Measurements from ENCODE around the gene GNAQ.
A peak's percentile ranks its signal among the peaks of the same experiment; 100 is the strongest.
"Not testable (repeated sequence)": the region's sequence is repeated elsewhere in the genome, so short reads cannot be mapped to it uniquely, and the experiment has no call there.

GNAQ gene

DNA sequence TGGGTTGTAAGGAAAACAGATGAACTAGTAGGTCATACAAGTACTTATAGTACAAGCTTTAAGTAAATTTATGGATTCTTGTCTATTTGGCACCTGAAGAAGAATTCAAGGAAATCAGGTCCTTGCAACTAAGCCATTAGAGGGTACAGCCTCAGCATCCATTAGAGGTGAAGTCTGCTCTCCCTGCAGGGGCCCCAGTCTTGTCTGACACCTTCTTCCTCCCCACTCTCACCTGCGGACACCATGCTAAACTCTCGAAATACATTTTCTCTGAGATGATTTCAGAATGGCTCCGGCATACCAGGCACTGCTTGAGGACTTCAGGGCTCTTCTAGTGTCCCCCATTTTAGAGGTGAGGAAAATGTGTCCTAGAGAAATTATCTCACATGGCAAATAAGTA lies 137.9 kb downstream of the GNAQ start:
- in situ Hi-C loops (cut with MboI; ENCODE audit: low pct_unique_long_range_greater_than_20kb, low sequenced_read_pairs), result no loop called here
- DNase-seq, result no peak

- in situ Hi-C loops (cut with MboI; ENCODE audit: low pct_unique_long_range_greater_than_20kb, low sequenced_read_pairs), result no loop called here
- no peak for DNase-seq
Measured at GRCh38 chr9:77892955-77893514, 138.6 kb downstream of the GNAQ start.

DNA sequence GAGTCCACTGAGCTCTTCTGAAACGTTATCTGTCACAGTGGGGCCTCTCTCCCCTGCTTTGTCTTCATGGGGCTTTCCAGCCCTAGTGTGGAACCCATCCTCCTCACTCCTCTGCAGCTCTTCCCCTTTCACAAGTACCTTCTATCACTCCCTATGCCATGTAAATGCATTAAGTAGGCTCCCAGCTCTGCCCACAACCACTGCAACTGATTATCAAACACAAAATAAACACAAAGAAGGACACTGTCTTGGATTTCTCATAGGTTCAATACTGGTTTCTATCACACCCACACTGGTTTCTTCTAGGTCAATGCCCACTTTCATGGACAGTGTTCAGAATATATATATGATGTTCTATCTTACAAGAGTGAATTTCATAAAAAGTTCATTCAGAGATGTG lies 139.4 kb downstream of the GNAQ start:
- in situ Hi-C loops (cut with MboI; ENCODE audit: low pct_unique_long_range_greater_than_20kb, low sequenced_read_pairs), result no loop called here
- DNase-seq, result peak; percentile 60

DNA sequence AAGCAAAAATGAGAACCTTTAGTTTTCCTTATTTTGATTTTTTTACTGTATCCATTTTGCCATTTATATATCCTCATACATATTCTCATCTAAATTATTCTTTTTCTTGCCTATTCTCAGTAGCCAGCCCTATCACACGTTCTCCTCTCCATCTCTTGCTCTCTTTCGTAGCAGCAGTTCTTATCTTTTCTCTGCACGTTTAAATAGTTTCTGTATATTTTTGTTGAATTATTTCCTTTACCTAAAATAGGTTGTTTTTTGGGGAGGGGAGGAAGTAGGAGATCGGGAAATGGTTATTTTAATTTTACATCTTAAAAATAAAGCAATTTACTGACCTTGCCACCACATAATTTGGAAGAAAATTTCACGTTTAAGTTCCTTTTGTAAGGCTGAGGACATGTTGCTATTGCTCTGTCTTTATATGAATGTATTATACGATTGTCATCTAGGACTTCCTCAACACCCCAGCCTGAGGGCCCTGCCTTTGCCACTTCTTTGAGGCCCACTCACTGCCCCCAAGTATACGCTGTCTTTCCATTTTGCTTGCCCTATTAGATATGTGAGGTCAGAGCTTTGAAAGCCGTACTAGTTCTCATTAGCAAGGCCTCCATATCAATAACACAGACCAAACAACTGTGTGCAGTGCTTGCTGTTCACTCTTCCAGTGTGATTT lies 140.3 kb downstream of the GNAQ start:
- in situ Hi-C loops (cut with MboI; ENCODE audit: low pct_unique_long_range_greater_than_20kb, low sequenced_read_pairs), result no loop called here
- DNase-seq, result no peak

DNA sequence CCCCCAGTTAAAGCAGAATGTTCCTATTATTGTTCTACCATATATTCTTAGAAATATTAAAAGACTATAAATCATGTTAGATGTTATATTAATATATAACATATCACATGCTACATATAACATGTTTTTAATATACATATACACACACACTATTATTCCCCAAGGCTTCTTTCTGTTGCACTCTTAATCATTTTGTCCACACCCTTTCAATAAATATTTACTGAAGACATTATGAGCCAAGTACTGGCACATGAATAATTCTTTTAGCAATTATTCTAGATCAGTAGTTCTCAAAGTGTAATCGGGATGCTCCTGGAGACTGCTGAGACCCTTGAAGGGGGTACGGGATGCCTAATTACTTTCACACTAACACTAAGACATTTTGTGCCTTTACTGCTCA lies 143.9 kb downstream of the GNAQ start:
- no peak for DNase-seq
- in situ Hi-C loops (cut with MboI; ENCODE audit: low pct_unique_long_range_greater_than_20kb, low sequenced_read_pairs), result no loop called here

DNA sequence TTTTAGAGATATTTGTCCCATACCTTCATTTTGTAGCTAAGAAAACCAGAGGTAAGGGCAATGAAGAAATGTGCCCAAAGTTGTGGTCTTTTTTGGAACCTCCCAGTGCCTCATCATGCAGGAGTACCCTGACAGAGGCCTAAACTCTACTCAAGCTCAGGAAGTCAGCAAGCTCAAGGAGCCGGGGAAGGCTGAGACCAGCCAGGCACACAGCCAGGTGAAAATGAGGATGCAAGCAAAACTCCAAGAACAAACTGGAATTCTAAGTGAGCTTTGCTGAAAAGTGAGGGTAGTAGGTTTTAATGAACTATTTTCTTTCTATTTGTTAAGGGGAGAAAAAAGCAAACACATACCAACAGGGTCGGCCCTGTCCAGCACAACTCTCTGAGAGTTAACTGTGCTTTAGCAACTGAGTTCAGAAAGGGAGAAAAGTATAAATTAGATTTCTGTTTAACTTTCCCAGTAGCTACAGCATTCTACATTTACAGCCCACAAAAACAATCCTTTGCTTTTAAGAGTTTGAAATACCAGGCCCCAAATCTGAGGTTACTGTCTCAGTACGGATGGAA lies 146.4 kb downstream of the GNAQ start:
- in situ Hi-C loops (cut with MboI; ENCODE audit: low pct_unique_long_range_greater_than_20kb, low sequenced_read_pairs), result no loop called here
- no peak for DNase-seq

- DNase-seq, result no peak
- in situ Hi-C loops (cut with MboI; ENCODE audit: low pct_unique_long_range_greater_than_20kb, low sequenced_read_pairs), result no loop called here
Measured at GRCh38 chr9:77883846-77884771, 147.5 kb downstream of the GNAQ start.

GRCh38 chr9:77883133-77883532 lies 148.5 kb downstream of the GNAQ start:
- DNase-seq, result no peak
- in situ Hi-C loops (cut with MboI; ENCODE audit: low pct_unique_long_range_greater_than_20kb, low sequenced_read_pairs), result no loop called here

DNA sequence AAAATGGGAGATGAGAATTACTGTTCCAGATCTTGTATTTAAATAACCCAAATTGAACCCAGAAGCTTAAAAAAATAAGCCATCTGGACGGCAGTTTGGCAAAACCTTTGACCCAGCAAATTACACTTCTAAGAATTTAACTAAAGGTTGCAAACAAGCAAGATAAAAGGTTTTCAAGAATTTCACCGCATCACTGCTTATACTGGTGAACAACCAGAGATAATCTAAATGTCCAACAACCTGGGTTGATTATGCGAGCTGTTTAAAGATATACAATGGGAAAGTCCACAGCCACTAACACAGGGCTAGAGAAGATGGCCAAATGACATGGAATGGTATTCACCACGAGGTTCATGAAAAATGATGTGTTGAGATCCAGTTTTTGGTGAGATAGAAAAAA lies 149.3 kb downstream of the GNAQ start:
- no peak for DNase-seq
- in situ Hi-C loops (cut with MboI; ENCODE audit: low pct_unique_long_range_greater_than_20kb, low sequenced_read_pairs), result no loop called here

- in situ Hi-C loops (cut with MboI; ENCODE audit: low pct_unique_long_range_greater_than_20kb, low sequenced_read_pairs); DNase-seq: not testable (repeated sequence)
Measured at GRCh38 chr9:77881634-77882033, 150.0 kb downstream of the GNAQ start.

DNA sequence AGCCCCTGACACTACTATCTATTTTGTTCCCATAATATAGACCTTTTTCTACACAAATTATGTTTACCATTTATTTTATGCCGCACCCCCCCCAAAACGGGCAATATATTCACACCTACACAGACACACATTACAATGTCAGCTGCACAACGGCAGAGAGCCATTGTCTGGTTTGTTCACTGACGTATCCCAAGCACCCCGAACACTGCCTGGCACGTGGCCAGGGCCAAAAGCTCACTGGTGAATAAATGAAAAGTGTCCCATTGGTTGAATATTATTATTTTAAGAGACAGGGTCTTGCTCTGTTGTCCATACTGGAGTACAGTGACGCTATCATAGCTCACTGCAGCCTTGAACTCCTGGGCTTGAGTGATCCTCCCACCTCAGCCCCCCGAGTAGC lies 150.5 kb downstream of the GNAQ start:
- in situ Hi-C loops (cut with MboI; ENCODE audit: low pct_unique_long_range_greater_than_20kb, low sequenced_read_pairs), result no loop called here
- no peak for DNase-seq

DNA sequence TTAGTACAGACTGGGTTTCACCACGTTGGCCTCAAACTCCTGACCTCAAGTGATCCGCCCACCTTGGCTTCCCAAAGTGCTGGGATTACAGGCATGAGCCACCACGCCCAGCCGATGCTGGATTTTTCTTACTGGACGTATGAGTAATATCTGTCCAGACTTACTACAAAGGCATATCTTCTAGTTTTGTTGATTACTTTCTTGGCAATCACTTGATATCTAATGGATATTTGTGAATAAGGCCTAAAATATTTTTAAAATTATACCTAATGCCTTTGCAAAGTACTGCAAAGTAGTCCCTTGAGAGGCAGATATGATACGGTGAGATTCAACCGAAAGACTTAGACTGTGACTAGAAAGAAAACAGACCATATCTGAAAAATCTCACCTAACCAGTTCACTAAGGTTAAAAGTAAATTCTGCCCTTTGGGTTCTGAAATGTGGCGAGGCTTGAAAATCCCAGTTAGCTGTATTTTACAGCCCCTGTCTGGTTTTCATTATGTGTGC lies 152.1 kb downstream of the GNAQ start:
- in situ Hi-C loops (cut with MboI; ENCODE audit: low pct_unique_long_range_greater_than_20kb, low sequenced_read_pairs), result no loop called here
- DNase-seq, result no peak

DNA sequence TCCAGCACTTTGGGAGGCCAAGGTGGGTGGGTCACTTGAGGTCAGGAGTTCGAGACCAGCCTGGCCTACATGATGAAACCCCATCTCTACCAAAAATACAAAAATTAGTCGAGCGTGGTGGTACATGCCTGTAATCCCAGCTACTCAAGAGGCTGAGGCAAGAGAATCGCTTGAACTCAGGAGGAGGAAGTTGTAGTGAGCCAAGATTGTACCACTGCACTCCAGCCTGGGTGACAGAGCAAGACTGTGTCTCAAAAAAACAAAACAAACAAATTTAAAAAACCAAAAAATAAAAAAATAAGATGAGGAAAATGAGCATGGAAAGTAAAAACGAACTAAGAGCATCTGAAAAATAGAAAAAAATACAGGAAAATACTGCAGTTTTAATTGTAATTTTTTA lies 152.8 kb downstream of the GNAQ start:
- peak; percentile 56 for DNase-seq
- in situ Hi-C loops (cut with MboI; ENCODE audit: low pct_unique_long_range_greater_than_20kb, low sequenced_read_pairs), result not testable (repeated sequence)

GRCh38 chr9:77877976-77878375 lies 153.6 kb downstream of the GNAQ start:
- in situ Hi-C loops (cut with MboI; ENCODE audit: low pct_unique_long_range_greater_than_20kb, low sequenced_read_pairs), result no loop called here
- DNase-seq, result no peak

DNA sequence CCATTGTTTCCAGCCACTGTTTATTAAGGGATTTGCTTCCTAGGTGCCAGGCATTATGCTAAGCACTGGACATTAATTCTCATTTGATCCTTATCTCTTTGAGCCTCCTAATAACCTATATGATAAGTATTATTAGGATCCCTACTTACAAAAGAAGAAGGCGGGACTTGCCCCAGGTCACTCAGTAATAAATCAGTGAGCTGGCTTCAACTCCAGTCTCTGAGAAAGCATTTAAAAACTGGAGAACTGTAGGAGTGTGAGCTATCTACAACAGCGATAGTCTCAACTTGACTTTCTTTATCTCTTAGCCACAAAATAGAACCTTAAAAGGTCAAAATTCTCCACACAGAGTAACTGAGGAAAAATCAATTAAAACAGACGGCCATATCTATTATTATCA lies 155.0 kb downstream of the GNAQ start:
- DNase-seq, result no peak
- in situ Hi-C loops (cut with MboI; ENCODE audit: low pct_unique_long_range_greater_than_20kb, low sequenced_read_pairs), result no loop called here

GRCh38 chr9:77876091-77876490 lies 155.5 kb downstream of the GNAQ start:
- DNase-seq, result no peak

GRCh38 chr9:77872863-77873262 lies 158.7 kb downstream of the GNAQ start:
- in situ Hi-C loops (cut with MboI; ENCODE audit: low pct_unique_long_range_greater_than_20kb, low sequenced_read_pairs), result no loop called here
- no peak for DNase-seq

More at GRCh38 chr9:77876091-77876490, 155.5 kb downstream of the GNAQ start:
- in situ Hi-C loops (cut with MboI; ENCODE audit: low pct_unique_long_range_greater_than_20kb, low sequenced_read_pairs), result no loop called here

- DNase-seq, result no peak
- in situ Hi-C loops (cut with MboI; ENCODE audit: low pct_unique_long_range_greater_than_20kb, low sequenced_read_pairs), result no loop called here
Measured at GRCh38 chr9:77872177-77872576, 159.4 kb downstream of the GNAQ start.

DNA sequence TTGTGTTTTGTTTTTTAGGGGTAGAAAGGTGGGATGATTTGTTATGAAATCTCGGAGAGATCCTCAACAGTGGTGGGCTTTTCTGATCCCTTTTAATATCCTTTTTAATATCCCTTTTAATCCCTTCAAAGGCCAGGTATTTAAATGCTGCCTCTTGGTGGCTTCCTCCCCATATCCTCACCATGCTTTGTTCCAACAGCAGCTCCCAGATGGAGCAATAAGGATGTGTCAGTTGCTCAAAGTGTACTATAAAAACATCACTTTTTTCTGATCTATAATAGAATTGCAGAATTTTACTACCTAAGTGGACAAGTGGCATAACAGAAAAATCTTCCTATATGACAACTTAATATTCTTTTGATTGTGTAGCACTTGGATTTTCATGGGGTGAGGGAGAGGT lies 160.1 kb downstream of the GNAQ start:
- DNase-seq, result no peak
- in situ Hi-C loops (cut with MboI; ENCODE audit: low pct_unique_long_range_greater_than_20kb, low sequenced_read_pairs), result no loop called here

GRCh38 chr9:77866878-77867277 lies 164.7 kb downstream of the GNAQ start:
- in situ Hi-C loops (cut with MboI; ENCODE audit: low pct_unique_long_range_greater_than_20kb, low sequenced_read_pairs), result no loop called here
- DNase-seq, result no peak
